ENCODE results near the gene ST8SIA1.
"Not testable (repeated sequence)": the region's sequence is repeated elsewhere in the genome, so short reads cannot be mapped to it uniquely, and the experiment has no call there.

ST8SIA1 gene

GRCh38 chr12:22334410-22335100, at the start of gene ST8SIA1:
ST8SIA1 (minus strand) TSS chr12:22334707; CDS start chr12:22334232, 475 bp downstream.
- DNase-seq (ENCODE audit: low read depth): peak; percentile 23

- no peak for DNase-seq (ENCODE audit: low read depth)
Observed at GRCh38 chr12:22380031-22380430, 45.5 kb upstream of the ST8SIA1 start.

- DNase-seq (ENCODE audit: low read depth): no peak
Observed at GRCh38 chr12:22377731-22378496, 43.4 kb upstream of the ST8SIA1 start.

- not testable (repeated sequence) for DNase-seq (ENCODE audit: low read depth)
Observed at GRCh38 chr12:22376596-22377150, 42.2 kb upstream of the ST8SIA1 start.

GRCh38 chr12:22374508-22374907, 40.0 kb upstream of the ST8SIA1 start:
- no peak for DNase-seq (ENCODE audit: low read depth)

- no peak for DNase-seq (ENCODE audit: low read depth)
Observed at GRCh38 chr12:22372277-22372837, 37.9 kb upstream of the ST8SIA1 start.

GRCh38 chr12:22366181-22366580, 31.7 kb upstream of the ST8SIA1 start:
- DNase-seq (ENCODE audit: low read depth): no peak

GRCh38 chr12:22361785-22362184, 27.3 kb upstream of the ST8SIA1 start:
- no peak for DNase-seq (ENCODE audit: low read depth)

GRCh38 chr12:22360774-22361173, 26.3 kb upstream of the ST8SIA1 start:
- DNase-seq (ENCODE audit: low read depth): no peak

- DNase-seq (ENCODE audit: low read depth): no peak
Observed at GRCh38 chr12:22357531-22357930, 23.0 kb upstream of the ST8SIA1 start.

- DNase-seq (ENCODE audit: low read depth): no peak
Observed at GRCh38 chr12:22356231-22356630, 21.7 kb upstream of the ST8SIA1 start.

- no peak for DNase-seq (ENCODE audit: low read depth)
Observed at GRCh38 chr12:22355011-22355580, 20.6 kb upstream of the ST8SIA1 start.

GRCh38 chr12:22353615-22354325, 19.3 kb upstream of the ST8SIA1 start:
- DNase-seq (ENCODE audit: low read depth): no peak

- no peak for DNase-seq (ENCODE audit: low read depth)
Observed at GRCh38 chr12:22350886-22351285, 16.4 kb upstream of the ST8SIA1 start.

- no peak for DNase-seq (ENCODE audit: low read depth)
Observed at GRCh38 chr12:22348208-22348607, 13.7 kb upstream of the ST8SIA1 start.

- DNase-seq (ENCODE audit: low read depth): no peak
Observed at GRCh38 chr12:22340143-22340542, 5.6 kb upstream of the ST8SIA1 start.

- DNase-seq (ENCODE audit: low read depth): no peak
Observed at GRCh38 chr12:22339691-22340090, 5.2 kb upstream of the ST8SIA1 start.

- DNase-seq (ENCODE audit: low read depth): no peak
Observed at GRCh38 chr12:22335794-22336166, 1.3 kb upstream of the ST8SIA1 start.

- no peak for DNase-seq (ENCODE audit: low read depth)
Observed at GRCh38 chr12:22333713-22334409, 646 bp downstream of the ST8SIA1 start.

- no peak for DNase-seq (ENCODE audit: low read depth)
Observed at GRCh38 chr12:22333186-22333712, 1.3 kb downstream of the ST8SIA1 start.

GRCh38 chr12:22332202-22332601, 2.3 kb downstream of the ST8SIA1 start:
- no peak for DNase-seq (ENCODE audit: low read depth)
